ENCODE data around the gene FRMD4B.
A peak's percentile ranks its signal among the peaks of the same experiment; 100 is the strongest.

DNA sequence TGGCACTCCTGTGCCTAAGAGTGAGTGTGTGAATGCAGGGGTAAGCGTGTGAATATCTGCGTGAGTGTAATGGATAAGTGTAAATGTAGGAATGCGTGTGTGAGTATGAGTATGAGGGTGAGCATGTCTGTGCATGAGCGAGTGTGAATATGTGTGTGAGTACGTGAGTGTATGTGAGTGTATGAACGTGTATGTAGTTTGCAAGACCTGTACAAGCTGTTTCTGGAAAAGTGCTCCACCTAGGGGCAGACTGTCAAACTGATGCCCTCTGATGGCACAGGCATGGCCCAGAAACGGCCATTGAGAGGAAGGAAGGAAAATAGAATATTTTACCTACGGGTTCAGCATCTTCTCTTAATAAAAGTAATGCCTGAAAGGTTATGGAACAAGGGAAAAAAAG, 24.4 kb upstream of the FRMD4B start:
- TF ChIP-seq, protein P1, sequence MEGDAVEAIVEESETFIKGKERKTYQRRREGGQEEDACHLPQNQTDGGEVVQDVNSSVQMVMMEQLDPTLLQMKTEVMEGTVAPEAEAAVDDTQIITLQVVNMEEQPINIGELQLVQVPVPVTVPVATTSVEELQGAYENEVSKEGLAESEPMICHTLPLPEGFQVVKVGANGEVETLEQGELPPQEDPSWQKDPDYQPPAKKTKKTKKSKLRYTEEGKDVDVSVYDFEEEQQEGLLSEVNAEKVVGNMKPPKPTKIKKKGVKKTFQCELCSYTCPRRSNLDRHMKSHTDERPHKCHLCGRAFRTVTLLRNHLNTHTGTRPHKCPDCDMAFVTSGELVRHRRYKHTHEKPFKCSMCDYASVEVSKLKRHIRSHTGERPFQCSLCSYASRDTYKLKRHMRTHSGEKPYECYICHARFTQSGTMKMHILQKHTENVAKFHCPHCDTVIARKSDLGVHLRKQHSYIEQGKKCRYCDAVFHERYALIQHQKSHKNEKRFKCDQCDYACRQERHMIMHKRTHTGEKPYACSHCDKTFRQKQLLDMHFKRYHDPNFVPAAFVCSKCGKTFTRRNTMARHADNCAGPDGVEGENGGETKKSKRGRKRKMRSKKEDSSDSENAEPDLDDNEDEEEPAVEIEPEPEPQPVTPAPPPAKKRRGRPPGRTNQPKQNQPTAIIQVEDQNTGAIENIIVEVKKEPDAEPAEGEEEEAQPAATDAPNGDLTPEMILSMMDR (IDR thresholded peaks at IDR 0.05; ENCODE audit: borderline replicate concordance, extremely low read depth, low read length, poor library complexity, severe bottlenecking) = peak; percentile 98
- no peak for TF ChIP-seq EZH2 (IDR thresholded peaks at IDR 0.05; ENCODE audit: borderline replicate concordance, low read depth, low read length, severe bottlenecking)

Data from DND-41 (cell line).